GM23338 (cell line): ENCODE measurements around the gene NEUROG3.

ENCODE experiments used
- CREB1 ChIP-seq: fragments of 250-450 bp; sonication (Bioruptor Pico); IDR thresholded peaks from 2 replicates; pipeline ENCODE4 v1.5.0; 2020; ENCODE audit warnings: low read depth, mild to moderate bottlenecking, moderate library complexity
- CTCF ChIP-seq, 2 experiments: fragments of 200-600 bp in 1 of 2; sonication (generic) in 1 of 2; conservative IDR thresholded peaks; 2 replicates each; pipeline versions ENCODE4 v1.5.1 to v1.6.1; 2016 to 2017; ENCODE audit warnings: antibody characterized with exemption in 2 of 2, low read depth in 2 of 2, mild to moderate bottlenecking in 2 of 2, moderate library complexity in 1 of 2
- ETS1 ChIP-seq: IDR thresholded peaks from 2 replicates; pipeline ENCODE4 v1.6.1; 2016; ENCODE audit warnings: antibody characterized with exemption
- EZH2 ChIP-seq: fragments of 200-600 bp; sonication (generic); IDR thresholded peaks from one replicate; pipeline ENCODE4 v1.8.0; 2017; ENCODE audit warnings: antibody characterized with exemption, mild to moderate bottlenecking, low read depth; ENCODE audit not compliant: unreplicated experiment
- EZH2phosphoT487 ChIP-seq: fragments of 200-600 bp; sonication (generic); IDR thresholded peaks from one replicate; pipeline ENCODE4 v1.8.1; 2018; ENCODE audit warnings: antibody characterized with exemption; ENCODE audit not compliant: unreplicated experiment
- JUNB ChIP-seq: IDR thresholded peaks from one replicate; pipeline ENCODE4 v1.6.1; 2016; ENCODE audit warnings: antibody characterized with exemption; ENCODE audit not compliant: unreplicated experiment
- POLR2AphosphoS5 ChIP-seq: IDR thresholded peaks from 2 replicates; pipeline ENCODE4 v1.6.1; 2016; ENCODE audit warnings: antibody characterized with exemption, low read depth
- REST ChIP-seq: IDR thresholded peaks from one replicate; pipeline ENCODE4 v1.6.1; 2018; ENCODE audit warnings: antibody characterized with exemption; ENCODE audit not compliant: unreplicated experiment
- ZNF331 ChIP-seq: fragments of 250-450 bp; sonication (Bioruptor Pico); IDR thresholded peaks from 2 replicates; pipeline ENCODE4 v1.5.0; 2020; ENCODE audit warnings: low read depth, mild to moderate bottlenecking, moderate library complexity

GRCh38 chr10:69619626-69620025, 46.4 kb upstream of the NEUROG3 start:
- TF ChIP-seq CTCF (conservative IDR thresholded peaks at IDR 0.05; ENCODE audit: low read depth in 2 of 2) (no peak), POLR2AphosphoS5 (no peak), EZH2 (no peak), EZH2phosphoT487 (no peak), REST (no peak), CREB1 (CRISPR knock-in tag) (no peak), JUNB (no peak), ETS1 (no peak), ZNF331 (no peak)
